ENCODE data around the gene PLXNA2. TPM values are rescaled to one million over a fixed set of nuclear protein-coding genes. Genes with fewer than 3 reads are reported as not detected.

PLXNA2 gene
- total RNA-seq, 1 experiment from 2014 or later = 5.3 TPM

- H3K36me3 ChIP-seq (replicated peaks; ENCODE audit: control insufficient read depth, insufficient read depth, low read length) = no peaks in the 10 kb centered on the region
- no peak overlapping the region for H3K4me3 ChIP-seq (ENCODE audit: insufficient read depth, low read depth, low read length)
- no peak for DNase-seq
- no peaks in the 10 kb centered on the region for H3K27me3 ChIP-seq (ENCODE audit: control insufficient read depth, insufficient read depth, low read length)
These were observed 196.7 kb downstream of the PLXNA2 start for GRCh38 chr1:208047476-208047934.

GRCh38 chr1:208045463-208046260, 198.5 kb downstream of the PLXNA2 start:
- H3K36me3 ChIP-seq (replicated peaks; ENCODE audit: control insufficient read depth, insufficient read depth, low read length) = no peaks in the 10 kb centered on the region
- peak; percentile 67 for DNase-seq
- no peaks in the 10 kb centered on the region for H3K27me3 ChIP-seq (ENCODE audit: control insufficient read depth, insufficient read depth, low read length)
- no peak overlapping the region for H3K4me3 ChIP-seq (ENCODE audit: insufficient read depth, low read depth, low read length)

GRCh38 chr1:208044589-208045462, 199.4 kb downstream of the PLXNA2 start:
- Histone ChIP-seq H3K27me3 (ENCODE audit: control insufficient read depth, insufficient read depth, low read length) (no peaks in the 10 kb centered on the region), H3K36me3 (replicated peaks; ENCODE audit: control insufficient read depth, insufficient read depth, low read length) (no peaks in the 10 kb centered on the region), H3K4me3 (ENCODE audit: insufficient read depth, low read depth, low read length) (no peak overlapping the region)
- no peak for DNase-seq

GRCh38 chr1:208043691-208044181, 200.4 kb downstream of the PLXNA2 start:
- Histone ChIP-seq H3K27me3 (ENCODE audit: control insufficient read depth, insufficient read depth, low read length) (no peaks in the 10 kb centered on the region), H3K4me3 (ENCODE audit: insufficient read depth, low read depth, low read length) (no peak overlapping the region), H3K36me3 (replicated peaks; ENCODE audit: control insufficient read depth, insufficient read depth, low read length) (no peaks in the 10 kb centered on the region)
- DNase-seq = no peak

GRCh38 chr1:208042868-208043267, 201.3 kb downstream of the PLXNA2 start:
- no peaks in the 10 kb centered on the region for H3K27me3 ChIP-seq (ENCODE audit: control insufficient read depth, insufficient read depth, low read length)
- DNase-seq = no peak
- H3K36me3 ChIP-seq (replicated peaks; ENCODE audit: control insufficient read depth, insufficient read depth, low read length) = no peaks in the 10 kb centered on the region

GRCh38 chr1:208042041-208042615, 202.1 kb downstream of the PLXNA2 start:
- DNase-seq = no peak

More at GRCh38 chr1:208042868-208043267, 201.3 kb downstream of the PLXNA2 start:
- H3K4me3 ChIP-seq (ENCODE audit: insufficient read depth, low read depth, low read length) = no peak overlapping the region

GRCh38 chr1:208041505-208041904, 202.7 kb downstream of the PLXNA2 start:
- Histone ChIP-seq H3K36me3 (replicated peaks; ENCODE audit: control insufficient read depth, insufficient read depth, low read length) (no peaks in the 10 kb centered on the region), H3K27me3 (ENCODE audit: control insufficient read depth, insufficient read depth, low read length) (no peaks in the 10 kb centered on the region), H3K4me3 (ENCODE audit: insufficient read depth, low read depth, low read length) (no peak overlapping the region)
- no peak for DNase-seq

More at GRCh38 chr1:208042041-208042615, 202.1 kb downstream of the PLXNA2 start:
- H3K36me3 ChIP-seq (replicated peaks; ENCODE audit: control insufficient read depth, insufficient read depth, low read length) = no peaks in the 10 kb centered on the region
- no peak overlapping the region for H3K4me3 ChIP-seq (ENCODE audit: insufficient read depth, low read depth, low read length)
- H3K27me3 ChIP-seq (ENCODE audit: control insufficient read depth, insufficient read depth, low read length) = no peaks in the 10 kb centered on the region

- Histone ChIP-seq H3K36me3 (replicated peaks; ENCODE audit: control insufficient read depth, insufficient read depth, low read length) (no peaks in the 10 kb centered on the region), H3K4me3 (ENCODE audit: insufficient read depth, low read depth, low read length) (no peak overlapping the region), H3K27me3 (ENCODE audit: control insufficient read depth, insufficient read depth, low read length) (no peaks in the 10 kb centered on the region)
- DNase-seq = peak; percentile 54
These were observed 203.3 kb downstream of the PLXNA2 start for GRCh38 chr1:208040821-208041297.

GRCh38 chr1:208039536-208040332, 204.4 kb downstream of the PLXNA2 start:
- DNase-seq = no peak
- Histone ChIP-seq H3K27me3 (ENCODE audit: control insufficient read depth, insufficient read depth, low read length) (no peaks in the 10 kb centered on the region), H3K4me3 (ENCODE audit: insufficient read depth, low read depth, low read length) (no peak overlapping the region), H3K36me3 (replicated peaks; ENCODE audit: control insufficient read depth, insufficient read depth, low read length) (no peaks in the 10 kb centered on the region)

GRCh38 chr1:208038303-208038702, 205.9 kb downstream of the PLXNA2 start:
- DNase-seq = no peak
- no peaks in the 10 kb centered on the region for H3K27me3 ChIP-seq (ENCODE audit: control insufficient read depth, insufficient read depth, low read length)
- H3K4me3 ChIP-seq (ENCODE audit: insufficient read depth, low read depth, low read length) = no peak overlapping the region
- no peaks in the 10 kb centered on the region for H3K36me3 ChIP-seq (replicated peaks; ENCODE audit: control insufficient read depth, insufficient read depth, low read length)

GRCh38 chr1:208036918-208037766, 207.0 kb downstream of the PLXNA2 start:
- no peaks in the 10 kb centered on the region for H3K36me3 ChIP-seq (replicated peaks; ENCODE audit: control insufficient read depth, insufficient read depth, low read length)
- no peak for DNase-seq
- H3K27me3 ChIP-seq (ENCODE audit: control insufficient read depth, insufficient read depth, low read length) = no peaks in the 10 kb centered on the region
- no peak overlapping the region for H3K4me3 ChIP-seq (ENCODE audit: insufficient read depth, low read depth, low read length)

- no peaks in the 10 kb centered on the region for H3K36me3 ChIP-seq (replicated peaks; ENCODE audit: control insufficient read depth, insufficient read depth, low read length)
- peak; percentile 79 for DNase-seq
- no peaks in the 10 kb centered on the region for H3K27me3 ChIP-seq (ENCODE audit: control insufficient read depth, insufficient read depth, low read length)
- no peak overlapping the region for H3K4me3 ChIP-seq (ENCODE audit: insufficient read depth, low read depth, low read length)
These were observed 207.9 kb downstream of the PLXNA2 start for GRCh38 chr1:208036106-208036808.
